ENCODE results near the gene IQSEC1. TPM values are rescaled to one million over a fixed set of nuclear protein-coding genes. Genes with fewer than 3 reads are reported as not detected.

Gene IQSEC1
- total RNA-seq, 3 donors from 2014 or later: 26.9 to 45.4 (median 26.9) TPM

DNA sequence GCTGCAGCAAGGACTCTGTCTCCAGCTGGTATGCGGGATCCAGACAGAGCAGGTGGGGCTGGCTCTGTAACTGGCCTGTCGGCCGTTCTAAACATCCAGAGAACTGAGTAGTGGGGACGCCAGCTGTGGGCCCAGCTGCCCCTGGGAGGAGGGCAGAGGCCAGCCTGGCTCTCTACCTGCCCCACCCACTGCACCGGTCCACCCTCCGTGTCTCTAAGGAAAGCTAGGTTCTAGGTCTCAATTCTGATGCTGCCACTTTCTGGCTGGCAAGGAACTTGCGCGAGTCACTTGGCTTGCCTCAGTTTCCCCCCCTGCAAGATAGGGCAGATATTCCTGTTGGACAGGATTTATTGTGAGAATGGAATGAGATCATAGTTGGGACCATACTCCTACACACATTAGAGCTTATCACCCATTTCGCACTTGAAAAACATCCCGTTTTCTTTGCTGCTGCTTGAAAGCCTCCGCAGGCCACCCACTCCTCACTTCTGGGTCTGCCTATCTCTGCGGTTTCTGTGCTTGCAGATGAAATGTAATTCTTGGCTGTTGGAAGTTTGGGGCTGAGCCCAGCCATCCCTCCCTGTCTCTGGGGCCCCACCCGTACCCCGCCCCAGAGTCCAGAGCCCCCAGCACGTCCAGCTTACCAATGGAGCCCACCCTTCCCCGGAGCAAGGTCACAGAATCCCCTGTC, 65.8 kb downstream of the IQSEC1 start:
- H3K27me3 ChIP-seq: no peaks in the 10 kb centered on the region
- H3K4me1 ChIP-seq: no peaks in the 10 kb centered on the region
- H3K9me3 ChIP-seq: no peaks in the 10 kb centered on the region
- TF ChIP-seq POLR2AphosphoS5 (IDR thresholded peaks at IDR 0.05): no peak
- no peak for TF ChIP-seq POLR2A (IDR thresholded peaks at IDR 0.05)
- TF ChIP-seq, protein P1, sequence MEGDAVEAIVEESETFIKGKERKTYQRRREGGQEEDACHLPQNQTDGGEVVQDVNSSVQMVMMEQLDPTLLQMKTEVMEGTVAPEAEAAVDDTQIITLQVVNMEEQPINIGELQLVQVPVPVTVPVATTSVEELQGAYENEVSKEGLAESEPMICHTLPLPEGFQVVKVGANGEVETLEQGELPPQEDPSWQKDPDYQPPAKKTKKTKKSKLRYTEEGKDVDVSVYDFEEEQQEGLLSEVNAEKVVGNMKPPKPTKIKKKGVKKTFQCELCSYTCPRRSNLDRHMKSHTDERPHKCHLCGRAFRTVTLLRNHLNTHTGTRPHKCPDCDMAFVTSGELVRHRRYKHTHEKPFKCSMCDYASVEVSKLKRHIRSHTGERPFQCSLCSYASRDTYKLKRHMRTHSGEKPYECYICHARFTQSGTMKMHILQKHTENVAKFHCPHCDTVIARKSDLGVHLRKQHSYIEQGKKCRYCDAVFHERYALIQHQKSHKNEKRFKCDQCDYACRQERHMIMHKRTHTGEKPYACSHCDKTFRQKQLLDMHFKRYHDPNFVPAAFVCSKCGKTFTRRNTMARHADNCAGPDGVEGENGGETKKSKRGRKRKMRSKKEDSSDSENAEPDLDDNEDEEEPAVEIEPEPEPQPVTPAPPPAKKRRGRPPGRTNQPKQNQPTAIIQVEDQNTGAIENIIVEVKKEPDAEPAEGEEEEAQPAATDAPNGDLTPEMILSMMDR (IDR thresholded peaks at IDR 0.05): no peak
- no peak overlapping the region for H3K4me3 ChIP-seq
- intact Hi-C loops (cut with DNase I; ENCODE audit: low total_unique reads): no loop called here
- H3K27ac ChIP-seq: no peak overlapping the region
- no peaks in the 10 kb centered on the region for H3K36me3 ChIP-seq
- no peak for DNase-seq (ENCODE audit: low spot score in 2 of 2)

DNA sequence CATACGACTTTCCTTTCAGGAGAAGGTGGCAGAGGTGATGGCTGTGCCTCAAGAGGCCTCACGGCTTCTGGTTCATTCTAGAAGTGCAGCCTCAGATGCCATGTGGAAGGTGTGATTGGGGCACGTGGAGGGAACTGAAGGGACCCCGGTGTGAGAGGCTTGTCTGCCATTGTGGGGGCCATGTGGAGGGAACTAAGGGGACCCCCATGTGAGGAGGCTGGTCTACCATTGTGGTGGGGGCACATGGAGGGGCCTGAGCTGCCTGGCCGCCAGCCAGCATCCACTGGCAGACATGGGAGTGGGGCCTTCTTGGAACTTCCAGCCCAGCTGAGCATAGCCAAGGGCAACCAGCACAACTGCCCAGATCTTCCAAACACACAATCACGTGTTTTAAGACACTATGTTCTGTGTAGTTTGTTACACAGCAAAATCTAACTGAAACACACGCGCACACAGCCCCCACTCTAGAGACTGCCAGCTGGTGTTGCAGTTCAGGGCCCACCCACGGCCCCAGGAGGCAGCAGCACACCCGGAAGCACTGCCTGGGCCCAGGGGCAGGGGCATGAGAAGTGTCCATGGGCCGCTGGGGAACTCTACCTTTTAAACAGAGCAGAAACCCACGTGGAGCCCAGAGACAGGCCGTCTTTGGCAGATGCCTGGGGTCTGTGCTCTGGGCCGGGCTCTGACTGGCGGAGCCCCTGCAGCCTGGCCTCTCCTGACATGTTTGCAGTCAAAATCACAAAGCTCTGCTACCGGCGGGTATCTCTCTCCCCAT, 66.8 kb downstream of the IQSEC1 start:
- DNase-seq (ENCODE audit: low spot score in 2 of 2): no peak
- Histone ChIP-seq H3K4me1 (no peaks in the 10 kb centered on the region), H3K27ac (no peak overlapping the region), H3K9me3 (no peaks in the 10 kb centered on the region), H3K36me3 (no peaks in the 10 kb centered on the region), H3K4me3 (no peak overlapping the region), H3K27me3 (no peaks in the 10 kb centered on the region)
- intact Hi-C loops (cut with DNase I; ENCODE audit: low total_unique reads): no loop called here
- no peak for TF ChIP-seq POLR2AphosphoS5 (IDR thresholded peaks at IDR 0.05)
- TF ChIP-seq, protein P1 (IDR thresholded peaks at IDR 0.05): no peak
- TF ChIP-seq POLR2A (IDR thresholded peaks at IDR 0.05): no peak

DNA sequence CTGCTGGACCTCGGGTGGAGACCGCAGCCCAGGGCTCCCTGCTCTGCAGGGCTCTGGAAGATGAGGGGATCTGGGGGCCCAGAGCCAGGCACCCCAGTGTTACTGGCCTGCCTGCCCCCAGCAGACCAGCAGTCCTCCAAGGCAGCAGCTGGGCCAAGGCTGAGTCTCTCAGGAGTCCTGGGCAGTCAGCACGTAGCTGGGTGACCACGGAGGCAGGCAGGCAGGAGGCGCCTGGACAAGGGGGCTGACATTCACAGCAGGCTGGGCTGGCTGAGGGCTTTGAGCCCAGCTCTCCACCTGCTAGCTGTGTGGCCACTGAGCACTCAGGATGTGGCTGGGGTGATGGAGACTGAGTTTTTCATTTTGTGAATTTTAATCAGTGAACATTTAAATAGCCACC, 67.9 kb downstream of the IQSEC1 start:
- intact Hi-C loops (cut with DNase I; ENCODE audit: low total_unique reads): no loop called here
- Histone ChIP-seq H3K36me3 (no peaks in the 10 kb centered on the region), H3K4me1 (no peaks in the 10 kb centered on the region), H3K27me3 (no peaks in the 10 kb centered on the region), H3K27ac (no peak overlapping the region), H3K9me3 (no peaks in the 10 kb centered on the region), H3K4me3 (no peak overlapping the region)
- TF ChIP-seq POLR2AphosphoS5 (IDR thresholded peaks at IDR 0.05): no peak
- TF ChIP-seq, protein P1 (IDR thresholded peaks at IDR 0.05): no peak
- DNase-seq (ENCODE audit: low spot score in 2 of 2): no peak

DNA sequence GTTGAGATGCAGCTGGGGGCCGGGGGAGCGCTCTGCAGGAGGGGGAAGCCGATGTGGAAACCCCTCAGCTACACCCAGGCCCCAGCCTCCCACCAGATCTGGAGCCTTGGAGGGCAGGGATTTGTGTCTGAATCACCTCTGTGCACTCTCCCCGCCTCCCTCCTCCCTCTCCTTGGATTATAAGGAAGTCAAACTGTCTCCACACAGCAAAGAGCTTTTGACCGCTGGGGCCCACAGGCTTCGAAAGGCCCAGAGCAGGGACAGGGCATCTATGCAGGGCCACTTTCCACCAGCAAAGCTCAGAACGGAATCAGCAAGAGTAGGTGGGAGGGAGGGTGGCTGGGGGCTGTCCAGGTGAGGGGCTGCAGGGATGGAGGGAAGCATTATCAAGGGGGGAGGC, 68.9 kb downstream of the IQSEC1 start:
- DNase-seq (ENCODE audit: low spot score in 2 of 2): no peak
- no peaks in the 10 kb centered on the region for H3K4me1 ChIP-seq
- TF ChIP-seq POLR2A (IDR thresholded peaks at IDR 0.05) (no peak), POLR2AphosphoS5 (IDR thresholded peaks at IDR 0.05) (no peak)
- TF ChIP-seq, protein P1 (IDR thresholded peaks at IDR 0.05): no peak
- H3K36me3 ChIP-seq: no peaks in the 10 kb centered on the region
- no peak overlapping the region for H3K27ac ChIP-seq
- H3K27me3 ChIP-seq: no peaks in the 10 kb centered on the region
- H3K9me3 ChIP-seq: no peaks in the 10 kb centered on the region
- no peak overlapping the region for H3K4me3 ChIP-seq
- intact Hi-C loops (cut with DNase I; ENCODE audit: low total_unique reads): no loop called here

DNA sequence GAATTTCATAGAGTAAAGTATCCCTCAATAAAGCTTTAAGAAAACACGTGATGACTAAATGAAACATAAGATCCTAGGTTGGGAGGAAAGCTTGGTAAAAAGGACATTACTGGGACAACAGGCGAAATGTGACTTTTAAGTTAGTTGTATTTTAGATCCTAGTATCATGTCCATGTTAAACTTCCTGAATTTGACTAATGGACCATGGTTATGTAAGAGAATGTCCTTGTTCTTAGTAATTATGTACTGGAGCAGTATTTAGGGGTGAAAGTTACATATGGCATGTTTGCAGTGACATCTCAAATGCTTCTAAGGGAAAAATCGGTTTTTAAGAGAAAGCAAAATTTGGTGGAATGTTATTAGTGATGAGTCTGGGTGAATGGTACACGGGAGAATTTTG, 69.6 kb downstream of the IQSEC1 start:
- H3K4me1 ChIP-seq: no peaks in the 10 kb centered on the region
- intact Hi-C loops (cut with DNase I; ENCODE audit: low total_unique reads): no loop called here
- H3K4me3 ChIP-seq: no peak overlapping the region
- DNase-seq (ENCODE audit: low spot score in 2 of 2): no peak
- H3K27me3 ChIP-seq: no peaks in the 10 kb centered on the region
- no peaks in the 10 kb centered on the region for H3K9me3 ChIP-seq
- TF ChIP-seq POLR2A (IDR thresholded peaks at IDR 0.05): no peak
- no peak for TF ChIP-seq POLR2AphosphoS5 (IDR thresholded peaks at IDR 0.05)
- TF ChIP-seq, protein P1 (IDR thresholded peaks at IDR 0.05): no peak
- no peaks in the 10 kb centered on the region for H3K36me3 ChIP-seq
- no peak overlapping the region for H3K27ac ChIP-seq

Measured in breast epithelium (tissue), 4 donors.